H1 (cell line): ENCODE results near the gene TTC27. TPM values are rescaled to one million over a fixed set of nuclear protein-coding genes. Genes with fewer than 3 reads are reported as not detected.

Experiments
- CTCF ChIA-PET: fragments of 300-600 bp; sonication (Branson Sonifier 250); formaldehyde crosslinking; loops from one replicate; lab custom pipeline; 2021; ENCODE audit not compliant: partially characterized antibody; lab: Charles Lee
- POLR2A ChIA-PET: fragments of 300-600 bp; sonication (Branson Sonifier 250); formaldehyde crosslinking; loops from one replicate; lab custom pipeline; 2021; ENCODE audit warnings: inconsistent platforms; ENCODE audit not compliant: partially characterized antibody; lab: Charles Lee
- DNase-seq, 2 experiments: peaks; one replicate each; pipeline versions ENCODE4 v3.0.0 to v3.0.0-alpha.2; 2010 to 2022; ENCODE audit warnings: low spot score in 2 of 2, low read depth in 1 of 2, mixed read lengths in 1 of 2
- FAIRE-seq: peaks from 2 replicates; lab custom pipeline; 2011; peaks lifted over from hg19 to GRCh38; lab: Jason Lieb, UNC
- H2AFZ ChIP-seq: 2 replicates; pipeline ENCODE4 v1.8.1; 2012; ENCODE audit warnings: low read length, inconsistent platforms
- H2AK5ac ChIP-seq: 2 replicates; pipeline ENCODE4 v1.6.1; 2013; ENCODE audit warnings: low read depth, low read length
- H2BK120ac ChIP-seq: replicated peaks from 2 replicates; pipeline ENCODE3; 2013; ENCODE audit warnings: low read depth, low read length, inconsistent platforms
- H2BK12ac ChIP-seq: 2 replicates; pipeline ENCODE4 v1.6.1; 2013; ENCODE audit warnings: low read depth, low read length
- H2BK15ac ChIP-seq: 2 replicates; pipeline ENCODE4 v1.6.1; 2013; ENCODE audit warnings: low read length
- H2BK20ac ChIP-seq: 2 replicates; pipeline ENCODE4 v1.6.1; 2013; ENCODE audit warnings: low read length
- H2BK5ac ChIP-seq: 2 replicates; pipeline ENCODE4 v1.6.1; 2013; ENCODE audit warnings: low read depth, low read length
- H3K14ac ChIP-seq: 2 replicates; pipeline ENCODE4 v1.6.1; 2013; ENCODE audit warnings: inconsistent platforms; ENCODE audit not compliant: insufficient read length
- H3K18ac ChIP-seq: 2 replicates; pipeline ENCODE4 v1.6.1; 2013; ENCODE audit warnings: low read length; ENCODE audit errors: extremely low read depth
- H3K23ac ChIP-seq: 2 replicates; pipeline ENCODE4 v1.6.1; 2013; ENCODE audit warnings: inconsistent platforms; ENCODE audit not compliant: insufficient read length
- H3K23me2 ChIP-seq: 2 replicates; pipeline ENCODE4 v1.6.1; 2013; ENCODE audit warnings: low read depth, low read length
- H3K27ac ChIP-seq: 2 replicates; pipeline ENCODE4 v1.6.1; 2011; ENCODE audit warnings: low read depth, low read length, inconsistent platforms
- H3K27me3 ChIP-seq, 4 experiments: replicated peaks in 1 of 4; 1 replicate in 1 of 4; 2 replicates in 3 of 4; pipeline versions ENCODE4 v1.6.1 to v1.8.1; 2011 to 2013; ENCODE audit warnings: low read length in 3 of 4, mild to moderate bottlenecking in 3 of 4, inconsistent platforms in 2 of 4, mixed read lengths in 2 of 4, moderate library complexity in 1 of 4; ENCODE audit not compliant: control insufficient read depth in 3 of 4, insufficient read depth in 3 of 4; ENCODE audit errors: extremely low read depth in 1 of 4
- H3K36me3 ChIP-seq, 4 experiments: 2 replicates each; pipeline versions ENCODE4 v1.6.1 to v1.8.1; 2011 to 2013; ENCODE audit warnings: mild to moderate bottlenecking in 4 of 4, low read length in 3 of 4, moderate library complexity in 2 of 4, control low read depth in 1 of 4, inconsistent platforms in 1 of 4; ENCODE audit not compliant: insufficient read depth in 4 of 4, control insufficient read depth in 2 of 4
- H3K4ac ChIP-seq: replicated peaks from 2 replicates; pipeline ENCODE3; 2013; ENCODE audit warnings: low read length, low read depth, mixed read lengths, inconsistent platforms; ENCODE audit not compliant: insufficient read length
- H3K4me1 ChIP-seq, 4 experiments: replicated peaks in 1 of 4; 1 replicate in 1 of 4; 2 replicates in 3 of 4; pipeline versions ENCODE4 v1.6.1 to v1.8.1; 2011 to 2013; ENCODE audit warnings: low read length in 3 of 4, inconsistent platforms in 2 of 4, mixed read lengths in 1 of 4; ENCODE audit not compliant: insufficient read depth in 4 of 4, control insufficient read depth in 3 of 4
- H3K4me2 ChIP-seq, 2 experiments: 2 replicates each; pipeline versions ENCODE4 v1.6.1 to v1.8.1; 2011 to 2013; ENCODE audit warnings: low read depth in 2 of 2, low read length in 2 of 2, control low read depth in 1 of 2, inconsistent platforms in 1 of 2, mild to moderate bottlenecking in 1 of 2; ENCODE audit not compliant: insufficient read depth in 1 of 2
- H3K4me3 ChIP-seq, 4 experiments: fragments of 200-600, 300-600 bp in 1 of 4; sonication (generic), shearing (Covaris generic), sonication (Bioruptor Twin) in 1 of 4; 2 replicates each; pipeline versions ENCODE4 v1.5.1 to v1.8.1; 2011 to 2016; ENCODE audit warnings: low read length in 4 of 4, low read depth in 3 of 4, control low read depth in 2 of 4, inconsistent platforms in 2 of 4, mild to moderate bottlenecking in 2 of 4, mixed read lengths in 1 of 4, moderate library complexity in 1 of 4; ENCODE audit not compliant: insufficient read depth in 2 of 4; ENCODE audit errors: extremely low read depth in 1 of 4
- H3K56ac ChIP-seq: replicated peaks from 2 replicates; pipeline ENCODE3; 2013; ENCODE audit warnings: low read depth, mild to moderate bottlenecking, mixed read lengths, low read length, inconsistent platforms; ENCODE audit not compliant: insufficient read length
- H3K79me1 ChIP-seq: 2 replicates; pipeline ENCODE4 v1.6.1; 2013; ENCODE audit warnings: low read depth, low read length, control low read depth
- H3K79me2 ChIP-seq, 2 experiments: 2 replicates each; pipeline versions ENCODE4 v1.6.1 to v1.8.1; 2012 to 2013; ENCODE audit warnings: low read length in 2 of 2, mild to moderate bottlenecking in 2 of 2, inconsistent platforms in 1 of 2; ENCODE audit not compliant: insufficient read depth in 2 of 2, control insufficient read depth in 1 of 2
- H3K9ac ChIP-seq, 4 experiments: replicated peaks in 1 of 4; 1 replicate in 1 of 4; 2 replicates in 3 of 4; pipeline versions ENCODE4 v1.6.1 to v1.8.1; 2011 to 2013; ENCODE audit warnings: low read depth in 3 of 4, low read length in 3 of 4, control low read depth in 2 of 4, mild to moderate bottlenecking in 2 of 4, moderate library complexity in 2 of 4, inconsistent platforms in 1 of 4; ENCODE audit errors: extremely low read depth in 1 of 4
- H3K9me3 ChIP-seq, 2 experiments: 2 replicates each; pipeline versions ENCODE4 v1.6.1 to v1.8.1; 2012 to 2013; ENCODE audit warnings: mild to moderate bottlenecking in 2 of 2, moderate library complexity in 2 of 2, control low read depth in 1 of 2, inconsistent platforms in 1 of 2, low read depth in 1 of 2, low read length in 1 of 2, mixed read lengths in 1 of 2; ENCODE audit not compliant: insufficient read depth in 2 of 2
- H4K20me1 ChIP-seq, 2 experiments: replicated peaks in 1 of 2; 2 replicates each; pipeline versions ENCODE3 to v1.8.1; 2011 to 2013; ENCODE audit warnings: inconsistent platforms in 2 of 2, low read length in 2 of 2, mild to moderate bottlenecking in 1 of 2; ENCODE audit not compliant: insufficient read depth in 2 of 2, control insufficient read depth in 1 of 2
- H4K5ac ChIP-seq: 2 replicates; pipeline ENCODE4 v1.6.1; 2013; ENCODE audit warnings: low read length, low read depth, mixed read lengths, inconsistent platforms; ENCODE audit not compliant: insufficient read length
- H4K8ac ChIP-seq: 2 replicates; pipeline ENCODE4 v1.8.0; 2013; ENCODE audit warnings: mild to moderate bottlenecking, moderate library complexity, low read length, inconsistent platforms; ENCODE audit not compliant: insufficient read depth; ENCODE audit errors: extremely low read depth
- H4K91ac ChIP-seq: replicated peaks from 2 replicates; pipeline ENCODE3; 2013; ENCODE audit warnings: low read length, mixed read lengths, inconsistent platforms; ENCODE audit not compliant: insufficient read length
- ATF2 ChIP-seq: IDR thresholded peaks from 2 replicates; pipeline ENCODE4 v1.6.1; 2012; ENCODE audit warnings: low read length, inconsistent platforms
- CBX8 ChIP-seq: fragments of 300-800, 300-1000 bp; sonication (generic); IDR thresholded peaks from 2 replicates; pipeline ENCODE4 v1.7.1; 2016; ENCODE audit warnings: low read depth, low read length, borderline replicate concordance
- CHD1 ChIP-seq: IDR thresholded peaks from 2 replicates; pipeline ENCODE4 v1.6.1; 2012; ENCODE audit warnings: low read depth, low read length, improper control_type of control experiment
- CTBP2 ChIP-seq: IDR thresholded peaks from 2 replicates; pipeline ENCODE4 v1.7.0; 2011; ENCODE audit warnings: borderline replicate concordance, mild to moderate bottlenecking, moderate library complexity, mixed read lengths, low read length; ENCODE audit not compliant: insufficient read depth, insufficient read length
- E2F6 ChIP-seq: IDR thresholded peaks from 2 replicates; pipeline ENCODE4 v1.6.1; 2012; ENCODE audit warnings: inconsistent platforms
- KDM4A ChIP-seq: IDR thresholded peaks from one replicate; pipeline ENCODE4 v1.7.1; 2012; ENCODE audit warnings: low read depth, mild to moderate bottlenecking, moderate library complexity, low read length, inconsistent platforms; ENCODE audit not compliant: severe bottlenecking
- SP4 ChIP-seq: IDR thresholded peaks from 2 replicates; pipeline ENCODE4 v1.6.1; 2012; ENCODE audit warnings: low read length, inconsistent platforms
- YY1 ChIP-seq: IDR thresholded peaks from 2 replicates; pipeline ENCODE4 v1.6.1; 2011; ENCODE audit warnings: low read depth, mild to moderate bottlenecking, low read length
- ZNF274 ChIP-seq: IDR thresholded peaks from 2 replicates; pipeline ENCODE4 v1.7.0; 2012; ENCODE audit warnings: low read length, borderline replicate concordance; ENCODE audit errors: extremely low read depth
- WGBS, 2 experiments: shearing (Covaris generic) in 1 of 2; methylation state at CpG; one replicate each; pipeline versions ENCODE4 v1.1.6 to v1.1.7; 2013 to 2015; ENCODE audit warnings: low lambda C conversion rate in 2 of 2, mixed read lengths in 2 of 2, inconsistent platforms in 1 of 2, low coverage in 1 of 2, missing lambda C conversion rate in 1 of 2; ENCODE audit not compliant: insufficient replicate concordance in 2 of 2, insufficient coverage in 1 of 2, insufficient read length in 1 of 2; ENCODE audit errors: extremely low coverage in 1 of 2, missing lambda C conversion rate in 1 of 2; 5-methylcytosine and 5-hydroxymethylcytosine counted together
- polyA plus RNA-seq, 7 experiments: library from polyadenylated mRNA; depleted of rRNA in 3 of 7; stranded (reverse) in 5 of 7; unstranded in 2 of 7; fragments of >200 nt in 5 of 7; fragments of 200-250 nt in 2 of 7; gene quantifications; 1 replicate in 5 of 7; 2 replicates in 1 of 7; 4 replicates in 1 of 7; pipeline versions ENCODE4 v1.2.1 to v1.2.3, GENCODE V29; 2011 to 2013; ENCODE audit warnings: missing spikeins in 2 of 7, mixed read lengths in 2 of 7
- total RNA-seq: library from RNA; stranded (reverse); fragmentation: NEBNext Ultra II Directional; extraction: Animal tissue kit (Norgen Biotek cat#: 25700); gene quantifications from 2 replicates; pipeline ENCODE4 v1.2.1, GENCODE V29; 2021

TTC27 gene
- total and polyA plus RNA-seq, 2 of the 8 experiments (the other 6 are each of a cell fraction or from before 2014, with no cell fraction given), result 13.8 to 29.1 TPM

GRCh38 chr2:32622570-32623310 lies 5.1 kb upstream of the TTC27 start:
- H3K79me2 ChIP-seq, result no peaks in the 10 kb centered on the region
- H3K18ac ChIP-seq, result no peak overlapping the region
- H2BK12ac ChIP-seq, result no peak overlapping the region
- H3K27me3 ChIP-seq, result no peaks in the 10 kb centered on the region
- H2BK15ac ChIP-seq, result no peak overlapping the region
- no peak overlapping the region for H4K5ac ChIP-seq
- H3K4ac ChIP-seq, result no peak overlapping the region
- no peaks in the 10 kb centered on the region; a peak in 1 of 7 replicates for H3K4me1 ChIP-seq
- no peak overlapping the region for H2AK5ac ChIP-seq
- no peak overlapping the region for H3K14ac ChIP-seq
- no peak overlapping the region for H3K27ac ChIP-seq
- no peak for FAIRE-seq
- H3K79me1 ChIP-seq, result no peaks in the 10 kb centered on the region
- H4K20me1 ChIP-seq, result no peaks in the 10 kb centered on the region
- H3K56ac ChIP-seq, result no peak overlapping the region
- H3K9ac ChIP-seq, result no peak overlapping the region
- H4K91ac ChIP-seq, result no peak overlapping the region
- H3K4me3 ChIP-seq, result no peak overlapping the region
- no peak overlapping the region for H3K23ac ChIP-seq
- no peak overlapping the region for H4K8ac ChIP-seq
- peaks cover 4% of the 10 kb centered on the region; the same call in 1 of the 2 replicates for H3K23me2 ChIP-seq
- DNase-seq, result no peak
- no peak overlapping the region for H2BK20ac ChIP-seq
- 87% methylated on average over 2 of the region's 2 CpGs; no CpG with 5 or more reads in 1 of the 2 experiments for WGBS, 2 experiments
- POLR2A ChIA-PET, result interaction anchor here (0.6 kb wide), 2 partner anchors 13 to 23 kb away, joined by 3 to 4 read pairs; no protein-coding TSS in a partner anchor
- no peak overlapping the region for H2BK120ac ChIP-seq
- CTCF ChIA-PET, result interaction anchor here (1.1 kb wide), 1 partner anchor 64 kb away, joined by 3 read pairs; no protein-coding TSS in a partner anchor
- TF ChIP-seq SP4 (no peak), CHD1 (no peak), ATF2 (no peak), CTBP2 (no peak), KDM4A (no peak), ZNF274 (no peak), YY1 (no peak), CBX8 (no peak), E2F6 (no peak)
- peaks cover 0 to 10% (median under 1%) of the 10 kb centered on the region in 4 experiments; a peak in 3 of 8 replicates for H3K36me3 ChIP-seq
- H3K4me2 ChIP-seq, result no peak overlapping the region
- no peak overlapping the region for H2AFZ ChIP-seq
- no peaks in the 10 kb centered on the region for H3K9me3 ChIP-seq
- H2BK5ac ChIP-seq, result no peak overlapping the region
